ENCODE measurements around the gene HOXD9. TPM values are rescaled to one million over a fixed set of nuclear protein-coding genes. Genes with fewer than 3 reads are reported as not detected.

HOXD9 gene
- total RNA-seq, 4 donors from 2014 or later = 3.8 to 78.1 (median 46.4) TPM

- Histone ChIP-seq H3K36me3 (no peaks in the 10 kb centered on the region), H3K27ac (peak overlapping the region; percentile 98 to 99), H3K27me3 (no peaks in the 10 kb centered on the region), H3K9me3 (no peaks in the 10 kb centered on the region), H3K4me1 (peaks cover 0 to 15% of the 10 kb centered on the region in 2 donors), H3K4me3 (peak overlapping the region in 1 of 2 donors; percentile 62)
- peak; percentile 30 to 56 for DNase-seq
- intact Hi-C loops (cut with DNase I; ENCODE audit: low total_unique reads) = no loop called here
- TF ChIP-seq CTCF (IDR thresholded peaks at IDR 0.05) (no peak), POLR2A (IDR thresholded peaks at IDR 0.05) (no peak)
Observed at GRCh38 chr2:176133389-176133788, 10.9 kb downstream of the HOXD9 start.

GRCh38 chr2:176134035-176134434, 11.5 kb downstream of the HOXD9 start:
- no peak overlapping the region for H3K4me3 ChIP-seq
- no peak for DNase-seq
- no peaks in the 10 kb centered on the region for H3K36me3 ChIP-seq
- H3K27ac ChIP-seq = peak overlapping the region; percentile 98 to 99
- intact Hi-C loops (cut with DNase I; ENCODE audit: low total_unique reads) = no loop called here
- peaks cover 0 to 15% of the 10 kb centered on the region in 2 donors for H3K4me1 ChIP-seq
- TF ChIP-seq POLR2A (IDR thresholded peaks at IDR 0.05) = no peak
- H3K9me3 ChIP-seq = no peaks in the 10 kb centered on the region
- H3K27me3 ChIP-seq = no peaks in the 10 kb centered on the region

GRCh38 chr2:176135035-176135440, 12.5 kb downstream of the HOXD9 start:
- no peak for TF ChIP-seq CTCF (IDR thresholded peaks at IDR 0.05)
- TF ChIP-seq POLR2A (IDR thresholded peaks at IDR 0.05) = no peak
- H3K4me3 ChIP-seq = peak overlapping the region in 1 of 2 donors; percentile 72
- intact Hi-C loops (cut with DNase I; ENCODE audit: low total_unique reads) = no loop called here

GRCh38 chr2:176136374-176137251, 14.1 kb downstream of the HOXD9 start:
- Histone ChIP-seq H3K27me3 (no peaks in the 10 kb centered on the region), H3K4me3 (peak overlapping the region; percentile 72 to 85), H3K4me1 (peaks cover 3 to 15% of the 10 kb centered on the region in 2 donors), H3K27ac (peak overlapping the region; percentile 98 to 99), H3K9me3 (no peaks in the 10 kb centered on the region), H3K36me3 (no peaks in the 10 kb centered on the region)
- DNase-seq = peak; percentile 61 to 80
- intact Hi-C loops (cut with DNase I; ENCODE audit: low total_unique reads) = no loop called here
- peak in 1 of 2 donors; percentile 55 for TF ChIP-seq POLR2A (IDR thresholded peaks at IDR 0.05)
- TF ChIP-seq CTCF (IDR thresholded peaks at IDR 0.05) = no peak

More at GRCh38 chr2:176135035-176135440, 12.5 kb downstream of the HOXD9 start:
- H3K36me3 ChIP-seq = no peaks in the 10 kb centered on the region
- no peaks in the 10 kb centered on the region for H3K27me3 ChIP-seq
- DNase-seq = peak; percentile 41 to 66
- peaks cover 0 to 15% of the 10 kb centered on the region in 2 donors for H3K4me1 ChIP-seq
- no peaks in the 10 kb centered on the region for H3K9me3 ChIP-seq
- H3K27ac ChIP-seq = peak overlapping the region; percentile 98 to 99

- no peak for DNase-seq
- Histone ChIP-seq H3K4me1 (peaks cover 3 to 15% of the 10 kb centered on the region in 2 donors), H3K9me3 (no peaks in the 10 kb centered on the region), H3K27ac (peak overlapping the region; percentile 98 to 99), H3K4me3 (peak overlapping the region; percentile 72 to 85), H3K36me3 (no peaks in the 10 kb centered on the region), H3K27me3 (no peaks in the 10 kb centered on the region)
- TF ChIP-seq POLR2A (IDR thresholded peaks at IDR 0.05) (no peak), CTCF (IDR thresholded peaks at IDR 0.05) (no peak)
- intact Hi-C loops (cut with DNase I; ENCODE audit: low total_unique reads) = no loop called here
Observed at GRCh38 chr2:176137252-176137580, 14.7 kb downstream of the HOXD9 start.
